ENCODE measurements around the gene KCNMA1. TPM values are rescaled to one million over a fixed set of nuclear protein-coding genes. Genes with fewer than 3 reads are reported as not detected.

The KCNMA1 gene
- polyA plus RNA-seq, 3 donors = 3.1 to 4.1 (median 3.9) TPM

GRCh38 chr10:77463967-77464745, 173.5 kb downstream of the KCNMA1 start:
- DNase-seq (ENCODE audit: low read depth in 3 of 3, low spot score in 2 of 3) = no peak

- DNase-seq (ENCODE audit: low read depth in 3 of 3, low spot score in 2 of 3) = no peak
Measured at GRCh38 chr10:77463499-77463898, 174.1 kb downstream of the KCNMA1 start.

GRCh38 chr10:77461636-77462296, 175.8 kb downstream of the KCNMA1 start:
- no peak for DNase-seq (ENCODE audit: low read depth in 3 of 3, low spot score in 2 of 3)

GRCh38 chr10:77459905-77460304, 177.7 kb downstream of the KCNMA1 start:
- DNase-seq (ENCODE audit: low read depth in 3 of 3, low spot score in 2 of 3) = no peak

GRCh38 chr10:77458986-77459590, 178.5 kb downstream of the KCNMA1 start:
- DNase-seq (ENCODE audit: low read depth in 3 of 3, low spot score in 2 of 3) = no peak

- no peak for DNase-seq (ENCODE audit: low read depth in 3 of 3, low spot score in 2 of 3)
Measured at GRCh38 chr10:77457721-77458120, 179.9 kb downstream of the KCNMA1 start.

- DNase-seq (ENCODE audit: low read depth in 3 of 3, low spot score in 2 of 3) = no peak
Measured at GRCh38 chr10:77457266-77457665, 180.3 kb downstream of the KCNMA1 start.

GRCh38 chr10:77456414-77456813, 181.2 kb downstream of the KCNMA1 start:
- DNase-seq (ENCODE audit: low read depth in 3 of 3, low spot score in 2 of 3) = no peak

GRCh38 chr10:77455561-77455960, 182.0 kb downstream of the KCNMA1 start:
- no peak for DNase-seq (ENCODE audit: low read depth in 3 of 3, low spot score in 2 of 3)

- no peak for DNase-seq (ENCODE audit: low read depth in 3 of 3, low spot score in 2 of 3)
Measured at GRCh38 chr10:77452952-77453564, 184.6 kb downstream of the KCNMA1 start.

GRCh38 chr10:77451886-77452285, 185.7 kb downstream of the KCNMA1 start:
- no peak for DNase-seq (ENCODE audit: low read depth in 3 of 3, low spot score in 2 of 3)

- DNase-seq (ENCODE audit: low read depth in 3 of 3, low spot score in 2 of 3) = no peak
Measured at GRCh38 chr10:77448226-77448625, 189.4 kb downstream of the KCNMA1 start.

GRCh38 chr10:77446700-77447099, 190.9 kb downstream of the KCNMA1 start:
- no peak for DNase-seq (ENCODE audit: low read depth in 3 of 3, low spot score in 2 of 3)

GRCh38 chr10:77445547-77445946, 192.1 kb downstream of the KCNMA1 start:
- DNase-seq (ENCODE audit: low read depth in 3 of 3, low spot score in 2 of 3) = no peak

- no peak for DNase-seq (ENCODE audit: low read depth in 3 of 3, low spot score in 2 of 3)
Measured at GRCh38 chr10:77444041-77444440, 193.6 kb downstream of the KCNMA1 start.

- DNase-seq (ENCODE audit: low read depth in 3 of 3, low spot score in 2 of 3) = no peak
Measured at GRCh38 chr10:77442699-77443189, 194.9 kb downstream of the KCNMA1 start.

- DNase-seq (ENCODE audit: low read depth in 3 of 3, low spot score in 2 of 3) = peak in 1 of 3 donors; percentile 8
Measured at GRCh38 chr10:77441353-77442166, 196.0 kb downstream of the KCNMA1 start.

- DNase-seq (ENCODE audit: low read depth in 3 of 3, low spot score in 2 of 3) = no peak
Measured at GRCh38 chr10:77436257-77436975, 201.2 kb downstream of the KCNMA1 start.

GRCh38 chr10:77433546-77433945, 204.1 kb downstream of the KCNMA1 start:
- DNase-seq (ENCODE audit: low read depth in 3 of 3, low spot score in 2 of 3) = no peak
